ENCODE measurements around the gene GPS2.

GRCh38 chr17:7318121-7318860, 3.1 kb upstream of the GPS2 start:
- TF ChIP-seq CTCF (IDR thresholded peaks at IDR 0.05; ENCODE audit: low read depth, low read length) (no peak), EZH2phosphoT487 (IDR thresholded peaks at IDR 0.05; ENCODE audit: low read depth) (no peak)

All from OCI-LY3 (cell line).